NCI-H1417 (cell line): ENCODE measurements around the gene PPM1L.

Experiments used
- DNase-seq, 3 experiments: peaks; one replicate each; lab custom pipeline; 2025; lab: John Stamatoyannopoulos, UW

PPM1L gene

GRCh38 chr3:161042023-161042501 is 286.0 kb downstream of the PPM1L start:
- no peak for DNase-seq

- DNase-seq, result no peak
These were observed 287.5 kb downstream of the PPM1L start for GRCh38 chr3:161043336-161044035.

DNA sequence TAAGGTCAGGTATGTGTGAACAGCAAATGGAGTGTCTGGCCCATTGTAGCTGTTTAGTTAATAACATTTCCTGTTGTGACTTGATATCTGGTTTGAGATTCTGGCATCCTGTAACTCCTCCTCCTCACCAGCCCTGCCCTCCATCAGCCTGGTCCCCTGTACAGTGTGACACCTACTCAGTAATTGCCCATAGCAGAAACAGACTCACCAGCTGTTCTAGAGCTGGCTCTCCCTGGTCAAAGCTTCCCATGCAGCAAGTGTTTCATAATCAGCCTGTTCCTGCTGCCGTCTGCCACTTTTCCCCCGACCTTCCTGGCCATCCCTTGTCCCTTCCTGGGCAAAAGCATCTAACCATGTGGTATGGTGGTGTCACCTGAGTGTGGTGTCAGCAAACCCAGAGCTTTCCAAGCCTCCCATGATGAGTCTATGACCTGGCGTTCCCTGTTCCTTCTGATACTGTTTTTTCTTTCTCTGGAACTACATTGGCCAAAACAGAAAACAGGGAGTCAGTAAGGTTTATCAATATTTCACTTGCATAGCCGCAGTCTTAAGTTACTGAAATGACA is 293.7 kb downstream of the PPM1L start:
- DNase-seq, result no peak

GRCh38 chr3:161050935-161051334 is 294.9 kb downstream of the PPM1L start:
- DNase-seq, result no peak

- DNase-seq, result no peak
These were observed 295.8 kb downstream of the PPM1L start for GRCh38 chr3:161051856-161052255.

- peak in 1 of 3 experiments; percentile 12 for DNase-seq
These were observed 299.0 kb downstream of the PPM1L start for GRCh38 chr3:161054860-161055604.

- DNase-seq, result no peak
These were observed 308.4 kb downstream of the PPM1L start for GRCh38 chr3:161064413-161064812.

DNA sequence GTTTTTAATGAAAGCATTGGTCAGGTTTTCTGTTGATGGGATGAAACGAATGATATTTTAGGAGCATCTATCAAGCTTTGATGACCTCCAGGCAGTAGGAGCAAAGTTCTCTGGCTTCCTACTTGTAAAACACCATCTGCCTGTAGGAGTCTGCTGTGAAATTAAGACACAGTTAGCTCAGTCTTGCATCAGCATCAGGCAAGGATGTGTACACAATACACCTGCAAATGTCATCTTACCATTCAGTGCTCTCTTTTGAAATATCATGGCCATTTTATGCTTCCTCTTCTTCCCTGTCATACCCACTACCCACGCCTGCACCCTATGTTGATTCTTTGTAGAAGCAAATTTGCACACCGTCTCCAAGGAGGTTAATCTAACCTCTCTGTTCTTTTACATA is 310.9 kb downstream of the PPM1L start:
- DNase-seq, result no peak

DNA sequence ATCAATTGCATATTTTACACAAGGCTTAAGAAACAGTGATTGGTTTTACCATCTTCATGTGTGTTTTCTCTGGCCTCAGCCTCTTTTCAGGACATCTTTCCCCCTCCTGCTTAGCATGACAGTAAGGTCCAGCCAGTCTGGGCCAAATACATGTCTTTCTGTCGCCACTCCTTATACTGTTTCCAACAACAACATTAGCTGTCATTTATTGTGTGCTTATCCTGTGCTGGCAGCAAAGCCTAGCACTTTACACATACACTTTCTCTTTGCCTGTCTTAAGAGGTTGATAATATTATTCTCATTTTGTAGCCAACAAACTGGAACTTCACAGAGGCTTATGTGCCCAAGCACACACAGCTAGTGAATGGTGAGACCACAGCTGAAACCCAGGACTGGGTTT is 311.3 kb downstream of the PPM1L start:
- no peak for DNase-seq

DNA sequence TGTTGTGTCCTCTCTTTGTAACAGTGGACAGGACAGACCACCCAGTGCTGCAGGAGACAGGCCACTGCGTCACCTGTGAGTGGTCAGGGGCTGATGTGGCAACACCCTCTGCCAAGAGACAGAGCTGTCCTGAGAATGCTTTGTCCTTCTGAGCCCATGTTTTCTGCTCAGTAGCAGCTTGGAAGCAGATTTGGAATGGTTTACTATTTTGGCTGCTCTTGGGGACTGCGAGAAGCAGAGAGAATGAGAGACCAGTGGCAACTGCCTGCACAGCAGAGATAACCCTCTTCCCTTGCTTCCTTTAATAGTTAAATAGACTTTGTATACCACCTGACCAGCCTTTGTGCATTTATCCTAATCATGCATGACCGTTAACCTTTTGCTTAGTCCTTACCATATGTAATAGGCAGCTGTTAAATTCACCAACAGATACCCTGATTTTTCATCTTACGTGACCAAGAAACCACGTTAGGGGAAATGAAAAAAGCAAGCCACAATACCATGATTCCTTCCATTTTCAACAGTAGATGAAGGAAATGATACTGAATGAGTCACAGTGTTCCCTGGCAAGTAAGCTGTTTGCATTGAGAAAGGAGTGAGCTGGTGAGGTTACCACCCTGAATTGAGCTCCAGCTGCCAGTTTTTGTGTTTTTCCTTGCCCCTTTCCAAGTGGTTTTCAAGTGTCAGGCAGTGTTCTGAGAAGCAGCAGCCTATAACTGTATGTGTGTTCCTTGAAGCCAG is 313.6 kb downstream of the PPM1L start:
- DNase-seq, result peak in 1 of 3 experiments; percentile 76

- DNase-seq, result peak in 1 of 3 experiments; percentile 11
These were observed 314.4 kb downstream of the PPM1L start for GRCh38 chr3:161070252-161070930.

GRCh38 chr3:161070980-161071663 is 315.1 kb downstream of the PPM1L start:
- no peak for DNase-seq

DNA sequence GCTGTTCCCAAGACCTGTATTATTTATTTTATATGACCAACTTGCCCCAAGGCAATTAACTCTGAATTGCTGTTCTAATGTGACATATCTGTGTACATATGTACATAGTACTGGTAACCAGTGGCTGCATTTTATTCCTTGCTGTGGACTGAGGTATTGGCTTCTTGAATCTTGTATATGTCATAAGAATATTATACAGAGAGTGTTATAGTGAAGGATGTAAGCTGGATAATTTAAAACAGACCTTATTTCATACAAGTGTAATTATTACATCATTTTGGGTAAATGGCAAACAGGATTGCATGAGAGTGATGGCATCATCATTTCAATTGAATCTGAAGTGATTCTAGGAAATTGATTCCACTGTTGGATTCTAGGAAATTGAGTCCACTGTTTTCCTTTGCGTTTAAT is 316.2 kb downstream of the PPM1L start:
- peak in 1 of 3 experiments; percentile 58 for DNase-seq

GRCh38 chr3:161072751-161073150 is 316.7 kb downstream of the PPM1L start:
- no peak for DNase-seq

- DNase-seq, result no peak
These were observed 317.1 kb downstream of the PPM1L start for GRCh38 chr3:161073181-161073580.

DNA sequence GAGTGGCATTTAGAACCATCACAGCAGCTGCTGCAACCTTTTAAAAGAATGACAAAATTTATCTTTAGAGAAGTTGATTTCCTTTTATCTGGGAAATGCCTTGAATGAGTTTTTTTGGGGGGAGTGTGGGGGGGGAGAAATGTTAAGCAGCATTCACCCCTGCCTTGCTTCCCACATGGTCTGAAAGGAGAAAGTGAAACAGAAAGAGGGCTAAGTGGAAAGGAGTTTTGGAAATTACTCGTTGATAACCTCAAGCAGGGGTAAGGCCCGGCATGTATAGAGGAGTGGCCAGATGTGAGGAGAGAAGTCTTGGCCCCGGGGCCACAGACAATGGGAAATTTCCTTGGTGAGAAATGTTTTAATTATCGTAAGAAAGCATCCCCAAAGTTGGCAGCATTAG is 325.6 kb downstream of the PPM1L start:
- no peak for DNase-seq

DNA sequence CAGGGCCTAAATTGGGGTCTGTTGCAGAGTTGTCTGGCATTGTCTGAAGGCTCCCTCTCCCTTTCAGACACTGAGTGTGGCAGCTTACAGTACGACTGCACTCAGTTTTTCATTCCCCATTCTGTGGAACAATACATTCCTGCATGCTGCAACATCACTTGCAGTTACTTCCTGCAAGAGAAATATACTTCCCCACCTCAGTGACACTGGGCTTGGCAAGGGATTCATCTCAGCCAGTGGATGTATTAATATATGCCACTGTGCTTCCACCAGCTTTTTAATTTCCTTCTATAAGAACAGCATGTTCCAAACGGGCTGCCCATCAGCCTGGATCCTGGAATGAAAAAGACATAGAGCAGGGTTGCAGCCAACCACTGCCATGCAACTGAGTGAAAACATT is 326.0 kb downstream of the PPM1L start:
- DNase-seq, result no peak

- DNase-seq, result no peak
These were observed 327.1 kb downstream of the PPM1L start for GRCh38 chr3:161083131-161083530.

DNA sequence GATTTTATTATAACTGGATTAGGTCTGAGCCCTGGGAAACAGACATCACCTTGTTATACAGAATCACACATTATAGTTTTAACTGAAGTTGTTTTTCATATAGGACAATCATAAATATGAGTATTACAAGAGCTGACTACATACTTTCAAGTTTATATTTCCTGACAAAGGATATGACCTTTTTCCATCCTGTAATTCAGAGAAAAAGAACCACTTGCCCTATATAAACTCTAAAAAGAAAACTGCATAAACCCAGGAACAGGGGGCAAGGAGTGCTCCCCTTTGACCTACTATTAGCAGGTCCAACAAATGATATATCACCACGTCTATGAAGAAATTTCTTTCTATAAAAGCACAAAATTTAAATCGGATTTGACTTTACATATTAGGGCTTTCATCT is 328.2 kb downstream of the PPM1L start:
- no peak for DNase-seq

DNA sequence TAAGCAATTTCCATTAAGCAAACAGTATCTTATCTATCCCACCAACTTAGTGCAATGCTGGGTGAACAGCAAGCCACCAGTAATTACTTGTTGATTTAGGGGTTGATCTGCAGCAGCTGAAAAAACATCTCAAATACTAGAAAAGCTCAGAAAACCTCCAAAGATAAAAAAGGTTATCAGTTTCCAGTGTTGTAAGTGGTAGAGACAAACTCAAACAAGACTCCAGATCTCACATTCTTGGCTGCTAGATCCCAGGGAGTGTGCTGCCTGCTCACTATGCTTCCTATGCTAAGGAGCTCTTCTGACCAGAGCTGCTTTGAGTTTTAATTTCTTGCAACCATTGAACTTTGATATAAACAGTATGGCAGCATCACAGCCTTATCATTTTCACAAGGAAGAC is 337.9 kb downstream of the PPM1L start:
- no peak for DNase-seq

DNA sequence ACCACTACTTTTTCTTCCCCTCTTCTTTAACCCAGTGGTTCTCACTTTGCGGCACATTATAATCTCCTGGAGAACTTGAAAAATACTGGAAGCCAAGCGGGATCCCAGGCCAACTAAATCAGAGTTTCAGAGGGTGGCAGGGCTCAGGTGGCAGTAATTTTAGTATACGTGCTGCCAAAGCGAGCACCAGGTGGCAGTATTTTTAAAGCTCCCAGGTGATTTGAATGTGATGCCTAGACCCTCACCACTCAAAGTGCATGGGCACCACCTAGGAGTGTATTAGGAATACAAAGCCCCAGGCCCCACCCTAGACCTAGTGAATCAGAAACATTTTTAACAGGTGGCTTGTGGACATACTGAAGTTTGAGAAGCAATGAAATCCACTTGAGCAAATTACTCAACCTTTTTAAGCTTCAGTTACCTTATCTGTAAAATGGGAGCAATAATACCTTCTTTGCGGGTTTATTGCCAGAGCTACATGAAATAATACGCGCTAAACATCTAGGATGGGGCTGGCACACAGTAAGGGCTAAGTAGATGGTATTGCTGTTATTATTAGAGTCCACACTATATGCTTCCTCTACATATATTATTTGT is 340.8 kb downstream of the PPM1L start:
- DNase-seq, result peak in 2 of 3 experiments; percentile 45 to 72
